Measurements from ENCODE around the gene PCSK9. TPM values are rescaled to one million over a fixed set of nuclear protein-coding genes. Genes with fewer than 3 reads are reported as not detected.

The PCSK9 gene
- polyA plus RNA-seq, 3 donors = not detected

DNA sequence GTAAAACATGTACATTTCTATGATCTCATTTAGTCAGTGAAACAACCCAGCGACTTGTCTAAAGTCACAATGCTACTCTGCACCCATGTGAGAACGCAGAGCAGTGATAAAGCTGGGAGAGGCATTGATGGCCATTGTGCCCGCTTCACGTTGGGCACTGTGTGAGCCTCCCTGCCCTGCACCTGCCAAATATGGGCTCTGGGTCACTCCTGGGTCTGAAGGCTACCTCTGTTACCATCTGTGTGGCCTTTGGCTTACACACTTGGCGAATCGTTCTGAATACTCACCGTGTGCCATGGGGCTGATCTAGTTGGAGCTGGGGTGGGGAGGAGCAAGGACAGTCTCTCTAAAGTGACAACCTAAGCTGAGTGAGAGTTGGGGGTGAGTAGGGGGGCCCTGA is 29.9 kb downstream of the PCSK9 start:
- no peak overlapping the region for H3K4me3 ChIP-seq (replicated peaks in 1 of 3; ENCODE audit: low read depth in 2 of 3, low read length in 3 of 3)
- H3K27me3 ChIP-seq (ENCODE audit: control insufficient read depth in 2 of 2, insufficient read depth in 2 of 2, low read length in 2 of 2) = no peaks in the 10 kb centered on the region
- H4K20me1 ChIP-seq (ENCODE audit: insufficient read depth, low read length) = no peaks in the 10 kb centered on the region
- TF ChIP-seq, protein P1, sequence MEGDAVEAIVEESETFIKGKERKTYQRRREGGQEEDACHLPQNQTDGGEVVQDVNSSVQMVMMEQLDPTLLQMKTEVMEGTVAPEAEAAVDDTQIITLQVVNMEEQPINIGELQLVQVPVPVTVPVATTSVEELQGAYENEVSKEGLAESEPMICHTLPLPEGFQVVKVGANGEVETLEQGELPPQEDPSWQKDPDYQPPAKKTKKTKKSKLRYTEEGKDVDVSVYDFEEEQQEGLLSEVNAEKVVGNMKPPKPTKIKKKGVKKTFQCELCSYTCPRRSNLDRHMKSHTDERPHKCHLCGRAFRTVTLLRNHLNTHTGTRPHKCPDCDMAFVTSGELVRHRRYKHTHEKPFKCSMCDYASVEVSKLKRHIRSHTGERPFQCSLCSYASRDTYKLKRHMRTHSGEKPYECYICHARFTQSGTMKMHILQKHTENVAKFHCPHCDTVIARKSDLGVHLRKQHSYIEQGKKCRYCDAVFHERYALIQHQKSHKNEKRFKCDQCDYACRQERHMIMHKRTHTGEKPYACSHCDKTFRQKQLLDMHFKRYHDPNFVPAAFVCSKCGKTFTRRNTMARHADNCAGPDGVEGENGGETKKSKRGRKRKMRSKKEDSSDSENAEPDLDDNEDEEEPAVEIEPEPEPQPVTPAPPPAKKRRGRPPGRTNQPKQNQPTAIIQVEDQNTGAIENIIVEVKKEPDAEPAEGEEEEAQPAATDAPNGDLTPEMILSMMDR (IDR thresholded peaks at IDR 0.05) = no peak
- intact Hi-C loops (cut with micrococcal nuclease) = no loop called here
- H3K4me2 ChIP-seq (replicated peaks; ENCODE audit: extremely low read depth, low read length, poor library complexity, severe bottlenecking) = no peak overlapping the region
- H3K27ac ChIP-seq (ENCODE audit: low read depth in 1 of 2, low read length in 2 of 2) = no peak overlapping the region
- DNase-seq = no peak
- H3K79me2 ChIP-seq (ENCODE audit: insufficient read depth, low read length) = no peaks in the 10 kb centered on the region
- no peak overlapping the region for H2AFZ ChIP-seq (ENCODE audit: insufficient read depth, low read depth, low read length, poor library complexity, severe bottlenecking)
- H3K27ac Mint-ChIP-seq = peak overlapping the region in 1 of 7 donors; percentile 35
- H3K36me3 ChIP-seq (replicated peaks in 1 of 2; ENCODE audit: control insufficient read depth in 1 of 2, insufficient read depth in 2 of 2, low read length in 2 of 2) = peaks cover 78 to 80% of the 10 kb centered on the region in 2 donors
- H3K4me1 ChIP-seq (ENCODE audit: control insufficient read depth in 1 of 2, insufficient read depth in 2 of 2, low read length in 2 of 2) = no peaks in the 10 kb centered on the region
- H3K36me3 Mint-ChIP-seq = peaks cover 73 to 77% of the 10 kb centered on the region in 2 donors
- H3K27me3 Mint-ChIP-seq (ENCODE audit: low read depth in 3 of 3) = no peaks in the 10 kb centered on the region
- H3K9ac ChIP-seq (ENCODE audit: insufficient read depth, low read length, poor library complexity, severe bottlenecking) = no peak overlapping the region
- no peaks in the 10 kb centered on the region for H3K9me3 Mint-ChIP-seq
- H3K4me3 Mint-ChIP-seq = no peak overlapping the region
- H3K4me1 Mint-ChIP-seq = peaks cover 2% of the 10 kb centered on the region
- WGBS (ENCODE audit: insufficient coverage) = 94% methylated on average over 7 of the region's 7 CpGs
- no peaks in the 10 kb centered on the region for H3K9me3 ChIP-seq (replicated peaks in 1 of 2; ENCODE audit: control insufficient read depth in 1 of 2, insufficient read depth in 1 of 2, low read length in 2 of 2)

- DNase-seq = no peak
- H3K36me3 ChIP-seq (replicated peaks in 1 of 2; ENCODE audit: control insufficient read depth in 1 of 2, insufficient read depth in 2 of 2, low read length in 2 of 2) = peaks cover 90 to 92% of the 10 kb centered on the region in 2 donors
- Mint-ChIP-seq H3K4me3 (no peak overlapping the region), H3K27me3 (ENCODE audit: low read depth in 3 of 3) (no peaks in the 10 kb centered on the region), H3K27ac (peak overlapping the region in 2 of 7 donors; percentile 14 to 47), H3K36me3 (peaks cover 85 to 86% of the 10 kb centered on the region in 2 donors), H3K9me3 (no peaks in the 10 kb centered on the region), H3K4me1 (peaks cover 2% of the 10 kb centered on the region)
- no peak overlapping the region for H3K27ac ChIP-seq (ENCODE audit: low read depth in 1 of 2, low read length in 2 of 2)
- no peaks in the 10 kb centered on the region for H3K4me1 ChIP-seq (ENCODE audit: control insufficient read depth in 1 of 2, insufficient read depth in 2 of 2, low read length in 2 of 2)
- intact Hi-C loops (cut with micrococcal nuclease) = no loop called here
- no peaks in the 10 kb centered on the region for H3K79me2 ChIP-seq (ENCODE audit: insufficient read depth, low read length)
- no peak overlapping the region for H2AFZ ChIP-seq (ENCODE audit: insufficient read depth, low read depth, low read length, poor library complexity, severe bottlenecking)
- no peak overlapping the region for H3K9ac ChIP-seq (ENCODE audit: insufficient read depth, low read length, poor library complexity, severe bottlenecking)
- no peaks in the 10 kb centered on the region for H4K20me1 ChIP-seq (ENCODE audit: insufficient read depth, low read length)
- no peak overlapping the region for H3K4me3 ChIP-seq (replicated peaks in 1 of 3; ENCODE audit: low read depth in 2 of 3, low read length in 3 of 3)
- TF ChIP-seq, protein P1 (IDR thresholded peaks at IDR 0.05) = no peak
- 96% methylated on average over 12 of the region's 17 CpGs for WGBS (ENCODE audit: insufficient coverage)
- H3K27me3 ChIP-seq (ENCODE audit: control insufficient read depth in 2 of 2, insufficient read depth in 2 of 2, low read length in 2 of 2) = no peaks in the 10 kb centered on the region
- H3K9me3 ChIP-seq (replicated peaks in 1 of 2; ENCODE audit: control insufficient read depth in 1 of 2, insufficient read depth in 1 of 2, low read length in 2 of 2) = no peaks in the 10 kb centered on the region
- no peak overlapping the region for H3K4me2 ChIP-seq (replicated peaks; ENCODE audit: extremely low read depth, low read length, poor library complexity, severe bottlenecking)
These were observed 31.2 kb downstream of the PCSK9 start for GRCh38 chr1:55070293-55071164.
